ENCODE measurements around the gene MRPL23.

MRPL23 gene

DNA sequence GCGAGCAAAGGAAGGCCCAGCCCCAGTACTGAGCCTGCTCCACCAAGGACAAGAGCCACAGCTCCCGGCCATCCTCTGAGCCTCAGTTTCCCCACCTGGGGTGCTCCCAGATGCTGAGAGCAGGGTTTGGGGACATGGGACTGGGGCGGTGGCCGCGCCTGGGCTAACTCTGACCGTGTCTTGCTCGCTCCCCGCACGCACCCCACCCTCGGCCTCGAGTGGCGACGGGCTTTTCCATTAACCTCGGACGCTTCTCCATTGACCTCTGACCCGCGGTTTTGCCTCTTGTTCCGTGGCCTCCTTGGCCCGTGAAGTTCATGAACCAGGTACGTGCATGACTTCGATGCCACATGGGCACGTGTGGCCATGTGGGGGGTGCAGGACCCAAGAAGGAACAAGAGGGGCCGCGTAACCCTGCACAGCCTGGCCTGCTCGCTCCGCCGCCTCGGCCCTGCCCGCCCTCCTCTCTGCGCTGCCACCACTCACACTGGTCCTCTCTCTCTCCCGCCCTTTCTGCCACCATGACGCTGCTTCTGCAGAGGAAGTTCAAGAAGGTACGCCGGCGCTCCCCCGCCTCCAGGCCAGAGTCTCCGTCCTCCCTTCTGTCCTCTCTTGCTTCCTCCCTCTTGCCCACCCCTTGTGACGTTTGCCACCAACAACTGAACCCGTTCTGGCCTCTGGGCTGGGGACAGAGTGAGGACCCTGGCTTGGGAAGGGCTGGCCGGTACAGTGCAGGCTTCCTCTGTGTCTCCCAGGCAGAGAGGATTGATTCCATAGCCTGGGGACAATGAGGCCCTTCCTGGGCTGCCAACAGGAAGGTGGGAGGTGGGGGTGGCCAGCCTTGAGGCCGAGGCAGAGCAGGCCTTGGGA, 20.7 kb upstream of the MRPL23 start:
- TF ChIP-seq, protein P1, sequence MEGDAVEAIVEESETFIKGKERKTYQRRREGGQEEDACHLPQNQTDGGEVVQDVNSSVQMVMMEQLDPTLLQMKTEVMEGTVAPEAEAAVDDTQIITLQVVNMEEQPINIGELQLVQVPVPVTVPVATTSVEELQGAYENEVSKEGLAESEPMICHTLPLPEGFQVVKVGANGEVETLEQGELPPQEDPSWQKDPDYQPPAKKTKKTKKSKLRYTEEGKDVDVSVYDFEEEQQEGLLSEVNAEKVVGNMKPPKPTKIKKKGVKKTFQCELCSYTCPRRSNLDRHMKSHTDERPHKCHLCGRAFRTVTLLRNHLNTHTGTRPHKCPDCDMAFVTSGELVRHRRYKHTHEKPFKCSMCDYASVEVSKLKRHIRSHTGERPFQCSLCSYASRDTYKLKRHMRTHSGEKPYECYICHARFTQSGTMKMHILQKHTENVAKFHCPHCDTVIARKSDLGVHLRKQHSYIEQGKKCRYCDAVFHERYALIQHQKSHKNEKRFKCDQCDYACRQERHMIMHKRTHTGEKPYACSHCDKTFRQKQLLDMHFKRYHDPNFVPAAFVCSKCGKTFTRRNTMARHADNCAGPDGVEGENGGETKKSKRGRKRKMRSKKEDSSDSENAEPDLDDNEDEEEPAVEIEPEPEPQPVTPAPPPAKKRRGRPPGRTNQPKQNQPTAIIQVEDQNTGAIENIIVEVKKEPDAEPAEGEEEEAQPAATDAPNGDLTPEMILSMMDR (IDR thresholded peaks at IDR 0.05; ENCODE audit: extremely low read depth, insufficient read depth, missing control alignments) = no peak
- in situ Hi-C loops (cut with MboI; ENCODE audit: low pct_unique_long_range_greater_than_20kb, low sequenced_read_pairs, unreplicated experiment) = no loop called here
- peak; percentile 11 for DNase-seq (ENCODE audit: low spot score)

DNA sequence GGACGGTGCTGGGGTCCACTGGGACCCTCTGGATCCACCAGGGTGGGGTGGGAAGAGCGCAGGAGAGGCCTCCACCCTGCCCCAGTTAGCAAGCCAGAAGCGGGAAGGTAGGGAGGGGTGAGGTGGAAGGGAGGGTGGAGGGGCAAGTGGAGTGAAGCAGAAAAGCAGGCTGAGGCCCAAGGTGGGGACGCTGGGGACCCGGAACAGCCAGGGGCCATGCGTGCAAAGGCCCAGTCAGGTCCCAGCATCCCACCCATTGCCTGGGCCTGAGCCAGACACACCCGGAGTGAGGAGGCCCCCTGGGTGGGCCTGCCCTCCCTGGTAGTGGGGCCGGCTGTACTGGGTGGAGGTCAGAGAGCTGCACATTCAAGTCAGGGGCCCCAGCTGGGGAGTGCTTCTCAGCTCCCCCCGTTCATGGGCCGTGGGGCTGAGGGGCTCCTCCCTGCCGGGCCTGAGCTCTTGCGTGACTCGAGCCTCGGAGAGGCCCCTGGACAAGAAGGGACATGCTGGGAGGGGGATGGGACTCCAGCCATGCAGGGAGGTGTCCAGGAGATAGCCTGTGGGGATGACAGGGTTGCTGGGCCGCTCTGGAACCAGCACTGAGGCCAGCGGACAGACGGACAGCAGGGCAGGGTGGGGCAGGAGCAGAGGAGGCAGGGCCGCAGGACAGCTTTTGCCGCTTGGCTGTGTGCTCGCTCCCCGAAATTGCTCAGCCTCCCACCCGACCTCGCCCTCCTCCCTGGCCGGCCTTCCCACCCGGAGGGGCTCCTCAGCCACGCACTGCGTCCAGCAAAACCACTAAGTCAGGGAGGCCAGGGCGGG, 19.9 kb upstream of the MRPL23 start:
- DNase-seq (ENCODE audit: low spot score) = peak; percentile 23

DNA sequence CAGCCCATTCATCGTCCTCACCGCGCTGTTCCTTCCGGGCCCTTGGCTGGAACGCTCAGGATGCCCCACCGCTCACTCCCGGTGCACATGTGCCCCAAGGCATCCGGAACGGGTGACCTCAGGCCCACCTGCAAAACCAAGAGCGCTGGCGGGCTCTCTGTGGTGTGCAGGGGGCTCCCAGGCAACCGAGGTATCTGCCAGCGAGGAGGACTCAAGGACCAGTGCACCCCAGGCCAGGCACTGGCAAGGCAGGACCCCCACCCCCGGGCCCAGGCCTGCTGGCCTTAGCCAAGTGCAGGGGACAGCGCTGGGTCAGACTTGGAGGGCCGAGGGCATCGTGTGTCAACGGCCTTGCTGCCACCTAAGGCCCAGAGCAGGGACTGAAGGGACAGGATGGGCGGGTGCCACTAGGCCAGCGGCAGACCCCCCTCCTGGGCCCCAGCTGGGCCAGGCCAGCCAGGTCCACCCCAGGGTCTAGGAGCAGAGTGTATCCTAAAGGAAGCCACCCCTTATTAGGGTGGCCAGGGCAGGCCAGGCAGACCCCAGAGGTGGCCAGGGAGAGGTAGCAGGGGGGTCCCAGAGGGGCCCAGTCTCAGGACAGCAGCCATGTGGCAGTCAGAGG, 19.2 kb upstream of the MRPL23 start:
- TF ChIP-seq, protein P1 (IDR thresholded peaks at IDR 0.05; ENCODE audit: extremely low read depth, insufficient read depth, missing control alignments) = no peak
- in situ Hi-C loops (cut with MboI; ENCODE audit: low pct_unique_long_range_greater_than_20kb, low sequenced_read_pairs, unreplicated experiment) = no loop called here
- no peak for DNase-seq (ENCODE audit: low spot score)

More for the DNA sequence above, 19.9 kb upstream of the MRPL23 start:
- in situ Hi-C loops (cut with MboI; ENCODE audit: low pct_unique_long_range_greater_than_20kb, low sequenced_read_pairs, unreplicated experiment) = no loop called here
- TF ChIP-seq, protein P1 (IDR thresholded peaks at IDR 0.05; ENCODE audit: extremely low read depth, insufficient read depth, missing control alignments) = no peak

DNA sequence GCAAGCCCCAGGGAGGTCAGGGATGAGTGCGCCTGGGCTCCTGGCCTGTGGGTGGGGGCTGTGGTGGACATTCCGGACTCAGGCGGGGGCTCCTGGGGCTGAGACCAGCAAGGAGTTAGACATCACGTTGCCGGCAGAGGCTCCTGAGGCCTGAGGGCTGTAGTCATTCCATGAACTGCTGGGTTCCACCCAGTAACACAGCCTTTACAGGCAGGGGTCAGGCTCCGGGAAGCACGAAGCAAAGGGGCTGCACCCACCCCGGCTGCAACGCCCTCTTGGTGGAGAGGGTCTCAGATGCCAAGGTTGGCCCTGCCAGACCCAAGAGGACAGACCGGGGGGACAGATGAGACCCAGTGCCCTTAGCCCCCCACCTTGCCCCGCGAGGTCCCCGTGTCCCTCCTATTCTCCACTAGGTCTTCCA, 18.7 kb upstream of the MRPL23 start:
- TF ChIP-seq, protein P1 (IDR thresholded peaks at IDR 0.05; ENCODE audit: extremely low read depth, insufficient read depth, missing control alignments) = no peak
- in situ Hi-C loops (cut with MboI; ENCODE audit: low pct_unique_long_range_greater_than_20kb, low sequenced_read_pairs, unreplicated experiment) = no loop called here
- DNase-seq (ENCODE audit: low spot score) = peak; percentile 31

DNA sequence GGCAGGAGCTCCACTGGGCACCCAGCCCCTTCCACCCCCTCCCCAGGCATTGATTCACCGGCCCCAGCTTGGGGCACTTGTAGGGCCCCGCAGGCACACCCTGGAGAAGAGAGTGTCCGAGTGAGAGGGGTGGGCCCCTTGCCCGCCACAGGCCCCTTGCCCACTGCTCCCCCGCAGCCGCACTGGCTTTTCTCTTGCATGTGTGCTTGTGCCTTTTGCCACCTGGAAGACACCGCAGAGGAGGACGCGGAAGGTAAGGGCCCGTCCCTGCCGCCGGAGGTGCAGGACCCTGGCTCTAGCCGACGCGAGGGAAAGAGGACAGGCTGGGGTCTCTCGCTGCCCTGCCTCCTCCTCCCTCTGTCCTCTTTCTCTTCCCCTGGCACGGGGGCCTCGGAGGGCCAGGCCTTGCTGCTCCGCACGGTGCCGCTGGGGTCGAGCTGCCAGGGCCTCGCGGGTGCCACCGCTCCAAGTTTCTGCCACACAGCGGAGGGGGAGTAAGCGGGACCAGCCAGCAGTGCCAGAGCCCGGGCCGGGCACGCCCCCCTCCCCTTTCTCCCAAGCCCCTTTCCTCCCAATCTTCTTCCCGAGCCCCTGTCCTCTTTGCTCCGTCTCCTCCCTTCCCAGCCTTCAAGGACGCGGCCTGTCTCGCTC, 18.1 kb upstream of the MRPL23 start:
- TF ChIP-seq, protein P1 (IDR thresholded peaks at IDR 0.05; ENCODE audit: extremely low read depth, insufficient read depth, missing control alignments) = no peak
- peak; percentile 23 for DNase-seq (ENCODE audit: low spot score)
- in situ Hi-C loops (cut with MboI; ENCODE audit: low pct_unique_long_range_greater_than_20kb, low sequenced_read_pairs, unreplicated experiment) = no loop called here
